Measurements from ENCODE around the gene ATP1B3. TPM values are rescaled to one million over a fixed set of nuclear protein-coding genes. Genes with fewer than 3 reads are reported as not detected.

Gene ATP1B3
- total RNA-seq, 1 donor from 2014 or later: 34.9 TPM

Small RNAs within 50 kb of the gene (small RNA-seq; reads per million reads assigned to genes)
- not detected for gene HMGN2P25 (ENCODE audit: low replicate concordance)
- not detected for gene RNU6-509P (ENCODE audit: low replicate concordance)

Other genes with a start within 250 kb of the ATP1B3 start
- gene RNF7, start 138.3 kb upstream of the ATP1B3 start, total RNA-seq: 18.4 TPM
- gene GRK7, start 113.2 kb upstream of the ATP1B3 start, total RNA-seq: 0.25 TPM

Measured in temporal lobe (tissue), 2 donors.